Measurements from ENCODE around the gene EFCAB6.

EFCAB6 gene

DNA sequence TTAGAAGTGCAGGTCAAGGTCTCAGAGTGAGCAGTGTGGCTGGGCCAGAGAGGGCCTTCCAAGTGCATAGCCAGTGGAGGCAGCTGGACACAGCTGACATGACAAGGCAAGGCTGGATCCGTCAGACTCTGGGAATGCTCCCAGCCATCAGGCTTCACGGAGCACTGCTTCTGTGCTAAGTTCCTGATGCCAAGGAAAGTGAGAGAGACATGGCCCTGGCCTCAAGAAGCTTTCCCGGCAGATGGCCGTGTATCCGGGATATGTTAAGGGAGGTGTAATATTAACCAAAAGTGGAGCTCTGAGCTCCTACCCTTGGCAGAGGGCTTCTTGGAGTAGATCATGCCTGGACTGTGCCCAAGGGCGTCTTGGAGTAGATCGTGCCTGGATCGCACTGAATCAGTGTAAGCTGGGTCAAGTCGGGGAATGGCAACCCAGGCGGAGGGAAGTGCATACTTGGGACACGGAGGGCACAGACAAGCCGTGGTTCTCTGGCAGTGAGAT lies 7.4 kb upstream of the EFCAB6 start:
- DNase-seq (ENCODE audit: low read depth in 2 of 2): no peak

DNA sequence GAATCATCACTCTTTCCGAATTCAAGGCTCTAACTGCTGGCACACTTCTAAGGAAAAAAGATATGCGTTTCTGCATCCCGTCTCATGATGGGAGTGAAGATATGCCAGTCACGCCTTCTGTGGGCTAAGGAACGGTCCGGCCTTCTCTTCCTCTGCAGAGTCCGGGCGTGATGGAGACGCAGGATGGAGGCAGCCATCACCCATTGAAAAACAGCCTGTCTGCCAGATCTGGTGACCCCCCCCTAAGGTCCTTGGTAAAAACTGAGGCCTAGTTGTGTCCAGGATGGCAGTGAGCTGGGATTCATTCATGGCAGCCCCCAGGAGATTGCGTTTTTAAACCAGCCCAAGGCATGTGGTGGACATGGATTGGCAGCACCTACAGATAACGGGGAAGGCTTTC lies 6.9 kb upstream of the EFCAB6 start:
- DNase-seq (ENCODE audit: low read depth in 2 of 2): no peak

DNA sequence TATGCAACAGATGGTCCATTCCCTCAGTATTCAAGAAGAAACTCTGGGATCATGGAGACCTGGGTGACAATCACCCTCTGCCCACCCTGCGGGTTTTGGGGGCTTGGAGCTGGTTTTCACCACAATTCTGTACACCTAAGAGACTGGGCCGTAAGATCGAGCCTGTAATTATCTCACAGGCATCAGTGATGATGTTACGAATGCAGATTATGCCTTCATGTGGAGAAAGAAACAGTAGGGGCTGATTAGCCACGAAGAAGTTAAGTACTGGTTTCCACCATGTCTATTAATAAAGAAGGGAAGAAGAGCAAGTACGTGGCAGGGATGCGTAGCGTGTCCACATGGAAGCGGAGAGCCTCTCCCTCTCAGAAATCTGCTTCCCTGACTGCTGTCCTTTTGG lies 5.3 kb upstream of the EFCAB6 start:
- DNase-seq (ENCODE audit: low read depth in 2 of 2): no peak

- DNase-seq (ENCODE audit: low read depth in 2 of 2): no peak
These were observed 2.2 kb upstream of the EFCAB6 start for GRCh38 chr22:43814264-43814663.

DNA sequence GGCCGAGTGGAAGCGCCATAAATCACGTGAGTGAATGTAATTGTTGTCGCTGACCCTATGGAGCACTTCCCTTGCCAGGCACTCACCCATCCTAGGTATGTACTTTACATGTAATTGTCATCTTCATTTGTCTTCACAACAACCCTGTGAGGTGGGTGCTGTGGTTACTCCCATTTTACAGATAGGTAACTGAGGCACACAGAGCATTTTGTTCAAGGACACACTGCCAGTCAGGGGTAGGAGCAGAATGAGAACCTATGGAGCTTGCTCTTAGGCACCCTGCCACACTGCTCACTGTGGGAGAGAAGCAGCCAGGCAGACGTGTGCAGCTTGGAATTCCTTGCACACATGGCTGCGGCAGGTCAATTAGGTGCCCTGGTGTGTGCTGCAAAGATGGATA lies 785 bp upstream of the EFCAB6 start:
- DNase-seq (ENCODE audit: low read depth in 2 of 2): no peak

DNA sequence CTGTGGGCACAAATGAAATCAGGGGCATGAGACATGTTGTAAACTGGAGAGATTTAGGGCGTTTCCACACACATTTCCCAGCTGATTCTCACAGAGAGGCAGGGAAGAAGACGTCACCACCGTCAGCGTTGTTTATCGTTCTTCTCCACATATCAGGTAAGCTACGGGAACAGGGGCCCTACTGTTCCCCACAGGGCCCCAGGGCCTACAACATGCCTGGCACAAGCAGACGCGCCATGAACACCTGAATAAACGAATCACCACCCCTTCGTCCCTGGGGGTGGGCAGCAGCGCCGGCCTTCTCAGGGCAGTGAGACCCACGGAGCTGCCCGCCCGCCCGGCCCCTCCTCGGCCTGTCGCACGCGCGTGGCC lies 342 bp downstream of the EFCAB6 start:
- DNase-seq (ENCODE audit: low read depth in 2 of 2): no peak

GRCh38 chr22:43802897-43803495 lies 9.1 kb downstream of the EFCAB6 start:
- no peak for DNase-seq (ENCODE audit: low read depth in 2 of 2)

GRCh38 chr22:43800970-43801369 lies 11.1 kb downstream of the EFCAB6 start:
- no peak for DNase-seq (ENCODE audit: low read depth in 2 of 2)

GRCh38 chr22:43798492-43798891 lies 13.6 kb downstream of the EFCAB6 start:
- DNase-seq (ENCODE audit: low read depth in 2 of 2): no peak

- no peak for DNase-seq (ENCODE audit: low read depth in 2 of 2)
These were observed 15.5 kb downstream of the EFCAB6 start for GRCh38 chr22:43796567-43796966.

- no peak for DNase-seq (ENCODE audit: low read depth in 2 of 2)
These were observed 16.8 kb downstream of the EFCAB6 start for GRCh38 chr22:43795320-43795719.

DNA sequence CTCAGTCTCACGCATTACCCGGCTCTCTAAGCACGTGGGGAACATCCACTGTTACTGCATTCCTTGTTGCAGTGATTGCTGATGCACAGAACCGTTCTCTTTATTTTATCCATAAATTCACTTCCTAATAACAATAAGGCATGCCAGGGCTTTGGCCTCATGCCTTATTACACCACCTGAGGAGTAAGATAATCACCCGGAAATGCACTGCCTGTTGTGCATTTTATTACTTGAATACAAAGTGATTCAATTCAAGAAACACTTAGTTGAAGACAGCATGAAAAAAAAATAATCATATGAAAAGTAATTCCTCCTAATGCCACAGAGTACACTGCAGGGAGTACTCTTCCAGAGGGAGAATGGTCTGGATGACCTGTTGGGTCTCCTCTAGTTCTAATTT lies 19.2 kb downstream of the EFCAB6 start:
- DNase-seq (ENCODE audit: low read depth in 2 of 2): no peak

DNA sequence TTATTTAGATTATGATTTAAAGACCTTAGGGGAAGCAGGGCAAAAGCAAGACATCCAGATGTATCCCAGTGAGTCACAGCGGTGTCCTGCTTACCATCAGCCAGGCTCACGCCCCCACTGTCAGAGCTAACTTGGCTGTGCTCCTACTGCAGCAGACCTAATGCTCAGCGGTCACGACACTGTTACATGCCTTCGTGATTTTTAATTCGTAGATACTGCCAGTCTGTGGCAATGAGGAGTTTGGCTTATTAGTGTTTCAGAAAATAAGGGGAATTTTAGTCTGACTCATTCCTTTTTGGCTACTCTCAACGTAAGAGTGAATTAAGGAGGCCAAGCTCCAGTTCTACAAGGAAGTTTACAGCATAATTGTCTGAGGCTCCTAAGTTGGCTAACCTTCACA lies 22.7 kb downstream of the EFCAB6 start:
- DNase-seq (ENCODE audit: low read depth in 2 of 2): no peak

GRCh38 chr22:43783777-43784176 lies 28.3 kb downstream of the EFCAB6 start:
- DNase-seq (ENCODE audit: low read depth in 2 of 2): no peak

DNA sequence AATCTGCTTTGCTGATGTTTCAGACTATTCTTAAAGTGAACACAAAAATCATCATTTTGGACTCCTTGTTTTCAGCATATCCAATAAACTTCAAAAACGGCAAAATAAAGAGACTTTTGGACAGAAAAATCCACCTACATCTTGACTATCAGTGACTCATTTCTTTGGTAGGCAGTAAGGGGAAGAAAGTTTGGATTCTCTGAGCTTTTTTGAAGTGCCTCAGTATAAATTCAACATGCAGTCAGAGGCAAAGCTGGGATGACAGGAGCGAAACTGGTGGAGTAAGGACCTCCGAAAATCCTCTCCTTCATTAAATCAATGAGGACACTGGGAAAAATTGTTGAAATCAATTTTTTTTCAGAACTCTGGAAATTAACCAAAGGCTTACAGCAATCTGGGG lies 29.7 kb downstream of the EFCAB6 start:
- no peak for DNase-seq (ENCODE audit: low read depth in 2 of 2)

GRCh38 chr22:43777286-43777685 lies 34.8 kb downstream of the EFCAB6 start:
- DNase-seq (ENCODE audit: low read depth in 2 of 2): no peak

DNA sequence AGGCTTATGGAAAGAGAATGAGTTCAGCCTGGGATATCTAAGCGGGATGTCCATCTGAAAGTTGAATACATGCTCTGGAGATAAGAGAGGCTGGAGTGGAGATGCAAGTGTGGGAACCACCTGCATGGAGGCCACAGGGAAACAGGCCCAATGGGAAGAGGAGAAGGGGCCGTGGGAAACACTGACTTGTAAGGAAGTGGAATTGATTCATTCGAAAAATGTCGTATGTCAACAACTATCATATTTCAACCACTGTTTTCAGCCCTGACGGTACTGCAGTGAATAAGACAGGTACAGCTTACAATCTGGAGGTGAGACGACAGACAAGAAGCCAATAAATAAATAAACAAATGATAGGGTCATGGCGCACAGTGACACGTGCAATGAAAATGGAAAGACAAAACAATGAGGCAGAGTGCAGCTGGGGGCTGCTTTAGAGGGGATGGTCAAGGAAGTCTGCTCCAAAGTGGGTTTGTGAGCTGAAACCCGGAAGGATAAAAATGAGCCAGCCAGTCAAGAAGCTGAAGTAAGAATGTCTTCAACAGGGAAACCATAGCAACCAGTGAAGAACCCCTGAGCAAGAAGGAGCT lies 35.9 kb downstream of the EFCAB6 start:
- DNase-seq (ENCODE audit: low read depth in 2 of 2): no peak

GRCh38 chr22:43774318-43774915 lies 37.7 kb downstream of the EFCAB6 start:
- DNase-seq (ENCODE audit: low read depth in 2 of 2): no peak

GRCh38 chr22:43772831-43773230 lies 39.3 kb downstream of the EFCAB6 start:
- DNase-seq (ENCODE audit: low read depth in 2 of 2): no peak

GRCh38 chr22:43755452-43755851 lies 56.7 kb downstream of the EFCAB6 start:
- no peak for DNase-seq (ENCODE audit: low read depth in 2 of 2)

- no peak for DNase-seq (ENCODE audit: low read depth in 2 of 2)
These were observed 57.1 kb downstream of the EFCAB6 start for GRCh38 chr22:43755011-43755410.

GRCh38 chr22:43754176-43754575 lies 57.9 kb downstream of the EFCAB6 start:
- DNase-seq (ENCODE audit: low read depth in 2 of 2): no peak

DNA sequence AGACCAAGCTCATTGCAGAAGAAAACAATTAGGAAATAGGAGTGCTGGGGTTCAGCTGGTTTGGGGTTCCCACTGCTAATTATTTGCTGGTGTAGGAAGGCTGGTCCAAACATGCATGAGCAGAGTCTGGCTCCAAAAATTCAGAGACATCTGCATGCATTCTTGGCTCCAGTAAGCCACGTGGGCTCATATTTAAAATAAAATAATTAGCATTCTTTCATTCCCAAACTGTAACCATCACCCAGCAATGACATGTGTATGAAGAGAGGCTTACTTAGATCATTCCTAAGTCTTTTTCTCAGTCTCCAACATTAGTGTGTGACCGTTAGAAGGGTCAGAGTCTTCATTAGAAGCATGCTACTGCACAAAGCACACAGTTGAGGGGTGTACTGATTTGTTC lies 58.4 kb downstream of the EFCAB6 start:
- DNase-seq (ENCODE audit: low read depth in 2 of 2): no peak

DNA sequence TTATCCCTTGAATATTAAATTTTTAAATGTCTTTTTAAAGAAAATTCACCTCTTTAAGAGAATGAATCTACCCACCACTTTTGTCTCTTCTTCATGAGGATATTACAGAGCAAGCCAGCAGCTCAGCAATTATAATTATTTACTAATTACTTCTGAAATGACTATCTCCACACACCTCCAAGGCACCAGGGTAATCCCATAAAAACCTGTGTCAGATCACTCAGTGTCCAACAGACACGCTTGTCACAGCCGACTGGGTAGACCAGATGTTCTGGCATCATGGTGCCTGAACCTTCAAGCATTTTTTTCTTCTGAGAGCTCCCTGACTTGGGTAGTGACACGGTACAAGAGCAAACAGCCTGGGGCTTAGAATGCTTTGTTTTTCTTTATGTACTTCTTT lies 61.4 kb downstream of the EFCAB6 start:
- no peak for DNase-seq (ENCODE audit: low read depth in 2 of 2)

Data from stimulated activated CD8-positive, alpha-beta memory T cell treated with anti-CD3 and anti-CD28 coated beads, Interleukin-15, amount 100 ng/mL, for 48 hours (primary cell).